CD1c-positive myeloid dendritic cell (primary cell): ENCODE measurements around the gene EML4.
A peak's percentile ranks its signal among the peaks of the same experiment; 100 is the strongest.

Source experiments
- DNase-seq: peaks from one replicate; pipeline ENCODE4 v3.0.0-alpha.2; 2016; ENCODE audit errors: extremely low spot score

The EML4 gene

DNA sequence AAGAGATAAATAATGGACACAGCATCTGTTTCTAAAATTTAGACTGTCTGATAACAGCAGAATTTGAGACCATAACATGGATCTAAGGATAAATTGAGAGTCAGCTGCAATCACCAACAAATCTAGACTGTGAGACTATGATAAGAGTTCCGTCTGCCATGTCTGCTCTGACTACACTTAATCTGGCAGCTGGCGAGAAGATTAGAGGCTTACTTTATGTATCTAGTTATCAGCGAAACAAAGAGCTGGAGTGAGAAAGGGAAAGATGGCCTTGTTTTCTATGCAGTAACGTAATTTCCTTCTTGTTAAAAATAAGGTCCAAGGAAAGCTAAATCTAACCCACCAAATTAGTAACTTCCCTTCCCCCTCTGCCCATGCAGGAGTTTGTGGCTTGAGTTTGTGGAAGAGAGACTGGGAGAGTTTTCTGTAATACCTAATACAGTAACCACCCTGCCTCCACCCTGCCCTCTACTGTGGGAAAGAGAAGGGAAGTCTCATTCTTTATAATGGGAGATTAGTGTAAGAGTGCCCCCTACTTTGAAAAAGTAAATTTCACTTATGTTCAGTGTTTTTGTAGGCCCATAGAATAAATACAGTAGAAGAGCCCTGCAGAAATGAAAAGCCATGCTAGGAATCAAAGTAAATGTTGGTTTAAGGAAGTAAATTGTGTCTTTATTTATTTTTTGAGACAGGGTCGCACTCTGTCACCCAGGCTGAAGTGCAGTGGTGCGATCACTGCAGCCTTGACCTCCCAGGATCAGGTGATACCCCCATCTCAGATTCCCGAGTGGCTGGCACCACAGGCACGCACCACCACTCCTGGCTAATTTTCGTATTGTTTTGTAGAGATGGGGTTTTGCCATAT is 27.5 kb downstream of the EML4 start:
- peak; percentile 71 for DNase-seq

DNA sequence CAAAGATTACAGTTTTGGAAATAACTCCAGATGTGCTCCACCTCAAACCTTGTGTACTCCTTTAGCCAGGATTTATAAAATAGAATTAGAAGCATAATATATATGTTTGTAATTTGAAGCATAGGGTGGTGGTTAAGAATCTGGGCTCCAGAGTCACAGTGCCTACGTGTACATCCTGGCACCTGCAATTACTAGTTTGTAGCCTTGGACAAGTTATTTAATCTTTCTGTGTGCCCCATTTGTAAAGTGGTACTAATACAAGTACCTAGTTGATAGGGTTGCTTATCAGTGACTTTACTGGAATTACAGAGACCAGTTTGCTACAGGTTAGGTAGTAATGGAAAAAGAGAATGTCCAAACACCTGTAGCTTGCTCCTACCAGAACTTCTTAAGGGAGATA is 28.6 kb downstream of the EML4 start:
- no peak for DNase-seq

DNA sequence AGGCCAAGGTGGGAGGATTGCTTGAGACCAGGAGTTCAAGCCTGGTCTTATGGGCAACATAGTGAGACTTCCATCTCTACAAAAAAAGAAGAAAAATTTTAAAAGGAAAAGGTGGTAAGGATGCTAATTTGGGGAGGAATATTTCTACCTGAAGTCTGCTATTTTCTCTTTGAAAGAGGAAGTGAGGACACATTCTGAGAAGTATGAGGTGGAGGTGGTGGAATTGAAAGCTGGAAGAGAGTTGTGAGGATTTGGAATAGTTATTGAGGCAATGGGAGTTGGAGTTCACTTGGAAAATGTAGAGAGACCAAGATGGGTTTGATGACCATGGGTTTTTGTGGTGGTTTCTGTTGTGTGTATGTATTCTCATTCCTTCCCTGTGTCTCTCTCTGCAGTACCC is 29.3 kb downstream of the EML4 start:
- no peak for DNase-seq

DNA sequence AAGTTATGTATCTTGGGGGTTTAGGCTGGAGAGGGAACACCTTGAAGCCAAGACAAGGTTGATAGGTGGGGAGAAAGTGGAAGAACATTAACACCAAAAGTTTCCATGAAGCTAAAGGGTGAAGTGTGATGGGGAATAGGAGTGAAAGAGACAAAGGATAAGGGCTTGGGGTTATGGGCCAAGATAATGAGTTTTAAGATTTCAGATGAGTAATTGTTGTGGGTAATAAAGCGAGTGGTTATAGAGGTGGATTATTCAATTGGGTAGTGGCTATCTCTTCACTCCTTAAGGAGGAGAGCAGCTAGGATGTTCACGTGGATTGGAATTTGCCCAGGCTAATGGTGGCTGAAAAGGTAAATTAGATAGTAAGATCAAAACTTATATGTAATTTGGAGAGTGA is 29.8 kb downstream of the EML4 start:
- DNase-seq = no peak

DNA sequence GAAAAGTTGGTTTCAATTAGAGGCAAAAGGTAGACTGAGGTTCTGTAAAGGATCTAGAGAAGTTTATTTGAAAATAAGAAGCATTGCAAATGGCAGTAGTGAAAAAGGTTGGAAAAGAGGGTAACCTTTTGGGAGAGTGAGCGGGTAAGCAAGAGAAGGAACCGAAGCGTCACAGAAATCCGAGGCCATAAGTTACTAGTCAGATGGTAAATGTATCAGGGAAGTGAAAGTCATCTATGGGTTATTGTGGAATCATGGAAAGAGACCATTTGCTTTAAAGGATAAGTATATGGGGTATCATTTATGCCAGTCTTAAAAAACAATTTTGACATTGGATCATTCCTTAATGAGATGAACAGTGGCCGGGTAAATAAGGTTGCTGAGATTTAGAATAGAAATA is 30.5 kb downstream of the EML4 start:
- DNase-seq = peak; percentile 70

- no peak for DNase-seq
Measured at GRCh38 chr2:42200926-42201855, 32.0 kb downstream of the EML4 start.

GRCh38 chr2:42202634-42203008 is 33.5 kb downstream of the EML4 start:
- no peak for DNase-seq

DNA sequence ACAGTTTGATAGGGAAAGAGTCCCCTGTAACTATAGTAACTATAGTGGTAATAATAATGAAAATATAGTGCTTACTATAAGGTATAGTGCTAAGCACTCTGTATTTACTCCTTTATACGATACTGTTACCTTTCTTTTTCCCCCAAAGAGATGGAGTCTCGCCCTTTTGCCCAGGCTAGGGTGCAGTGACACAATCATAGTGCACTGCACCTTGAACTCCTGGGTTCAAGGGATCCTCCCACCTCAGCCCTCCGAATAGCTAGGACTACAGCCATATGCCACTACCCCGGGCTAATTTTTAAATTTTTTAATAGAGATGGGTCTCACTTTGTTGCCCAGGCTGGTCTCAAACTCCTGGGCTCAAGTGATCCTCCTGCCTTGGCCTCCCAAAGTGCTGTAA is 34.6 kb downstream of the EML4 start:
- no peak for DNase-seq

GRCh38 chr2:42205337-42205736 is 36.2 kb downstream of the EML4 start:
- DNase-seq = no peak

- DNase-seq = no peak
Measured at GRCh38 chr2:42207826-42208225, 38.7 kb downstream of the EML4 start.

DNA sequence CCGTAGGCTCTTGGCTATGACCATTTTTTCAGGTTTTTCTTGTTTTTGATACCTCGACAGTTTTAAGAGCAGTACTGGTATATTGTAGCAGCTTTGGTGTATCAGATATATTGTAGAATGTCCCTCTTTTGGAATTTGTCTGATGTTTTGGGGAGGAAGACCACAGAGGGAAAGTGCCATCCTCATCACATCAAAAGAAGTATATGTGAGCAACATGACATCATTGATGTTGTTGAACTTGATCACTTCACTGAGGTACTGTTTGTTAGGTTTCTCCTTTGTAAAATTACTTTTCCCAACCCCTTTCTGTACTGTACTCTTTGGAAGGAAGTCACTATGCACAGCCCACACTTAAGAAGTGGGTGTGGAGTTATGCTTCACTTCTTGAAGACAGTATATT is 41.0 kb downstream of the EML4 start:
- DNase-seq = peak; percentile 41

GRCh38 chr2:42211291-42211690 is 42.1 kb downstream of the EML4 start:
- no peak for DNase-seq

DNA sequence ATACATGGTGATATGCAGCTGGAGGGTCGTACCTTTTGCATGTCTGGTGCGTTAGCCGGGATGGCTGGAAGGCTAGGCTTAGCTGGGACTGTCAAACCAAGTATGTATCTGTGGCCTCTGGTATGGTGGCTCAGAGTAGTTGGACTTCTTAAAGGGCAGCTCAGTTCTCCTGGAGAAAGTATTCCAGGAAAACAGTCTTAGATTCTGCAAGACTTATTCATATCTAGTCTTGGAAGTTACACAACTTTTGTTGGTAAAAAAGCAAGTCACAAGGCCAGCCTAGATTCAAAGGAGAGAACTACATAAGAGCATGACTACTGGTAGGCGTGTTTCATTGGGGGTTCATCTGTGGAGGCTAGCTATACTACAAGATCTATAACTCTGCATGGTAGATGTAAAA is 45.5 kb downstream of the EML4 start:
- DNase-seq = peak; percentile 36

- DNase-seq = peak; percentile 70
Measured at GRCh38 chr2:42216694-42217093, 47.5 kb downstream of the EML4 start.

DNA sequence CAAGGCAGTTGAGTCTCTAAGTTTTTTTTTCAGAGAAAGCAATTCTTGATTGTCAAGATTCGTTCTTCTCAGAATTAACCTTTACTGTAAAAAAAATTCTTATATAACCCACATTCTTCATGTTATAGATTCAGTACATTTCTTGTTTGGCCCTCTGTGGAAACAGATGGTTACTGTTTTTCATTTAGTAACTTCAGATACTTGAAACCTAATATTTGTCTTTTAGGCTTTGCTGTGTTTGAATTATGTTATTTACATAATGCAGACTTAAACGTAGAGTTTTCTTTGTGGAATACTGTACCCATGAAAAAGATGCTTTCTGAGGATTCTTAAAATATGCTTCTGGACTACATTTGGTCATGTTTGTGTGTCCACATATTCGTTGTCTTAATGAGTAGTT is 48.2 kb downstream of the EML4 start:
- DNase-seq = no peak

GRCh38 chr2:42217914-42218313 is 48.8 kb downstream of the EML4 start:
- DNase-seq = no peak

DNA sequence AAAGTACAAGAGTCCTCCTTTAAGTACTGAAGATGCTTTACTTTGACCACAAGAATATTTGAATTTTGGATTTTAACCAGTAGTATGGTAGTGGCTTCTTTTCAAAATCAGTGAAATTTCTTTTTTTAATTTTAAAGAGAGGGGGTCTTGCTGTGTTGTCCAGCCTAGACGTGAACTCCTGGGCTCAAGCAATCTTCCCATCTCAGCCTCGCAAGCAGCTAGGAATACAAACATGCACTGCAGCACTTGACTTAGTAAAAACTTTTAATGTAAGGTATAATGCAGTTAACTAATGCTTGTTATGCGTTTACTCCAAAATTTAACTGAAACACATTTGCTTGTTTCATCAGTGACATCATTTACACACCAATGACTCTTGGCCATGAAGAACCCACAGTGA is 49.6 kb downstream of the EML4 start:
- DNase-seq = no peak

DNA sequence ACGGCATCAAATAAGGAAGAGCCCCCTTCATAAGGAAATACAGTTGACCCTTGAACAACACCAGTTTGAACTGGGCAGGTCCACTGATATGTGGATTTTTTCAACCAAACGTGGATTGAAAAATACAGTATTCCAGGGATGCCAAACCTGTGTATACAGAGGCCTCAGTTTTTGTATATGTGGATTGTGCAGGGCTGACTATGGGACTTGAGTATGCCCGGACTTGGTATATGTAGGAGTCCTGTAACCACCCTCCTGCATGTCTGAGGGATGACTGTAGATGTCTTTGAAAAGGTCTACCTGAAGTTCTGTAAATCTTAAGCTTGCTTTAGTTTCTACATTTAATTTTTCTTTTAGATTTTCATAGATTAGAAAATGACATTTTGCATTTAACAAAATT is 50.0 kb downstream of the EML4 start:
- no peak for DNase-seq

DNA sequence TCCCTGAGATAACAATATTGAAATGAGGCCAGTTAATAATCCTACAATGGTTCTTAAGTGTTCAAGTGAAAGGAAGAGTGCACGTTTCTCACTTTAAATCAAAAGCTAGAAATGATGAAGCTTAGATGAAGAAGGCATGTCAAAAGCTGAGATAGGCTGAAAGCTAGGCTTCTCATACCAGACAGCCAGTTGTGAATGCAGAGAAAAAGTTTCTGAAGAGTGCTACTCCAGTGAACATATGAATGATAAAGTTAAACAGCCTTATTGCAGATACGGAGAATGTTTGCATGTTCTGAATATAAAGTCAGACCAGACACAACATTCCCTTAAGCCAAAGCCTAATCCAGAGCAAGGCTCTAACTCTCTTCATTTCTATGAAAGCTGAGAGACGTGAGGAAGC is 51.4 kb downstream of the EML4 start:
- DNase-seq = no peak

GRCh38 chr2:42223067-42223854 is 54.1 kb downstream of the EML4 start:
- DNase-seq = no peak

- DNase-seq = no peak
Measured at GRCh38 chr2:42223855-42224268, 54.7 kb downstream of the EML4 start.

GRCh38 chr2:42224422-42225067 is 55.4 kb downstream of the EML4 start:
- no peak for DNase-seq
